Measurements from ENCODE around the gene TCEAL7. TPM values are rescaled to one million over a fixed set of nuclear protein-coding genes. Genes with fewer than 3 reads are reported as not detected.
A peak's percentile ranks its signal among the peaks of the same experiment; 100 is the strongest.

Gene TCEAL7
- total RNA-seq, 1 donor from 2014 or later: 1.2 TPM

GRCh38 chrX:103369479-103369878 is 39.4 kb downstream of the TCEAL7 start:
- DNase-seq: no peak

DNA sequence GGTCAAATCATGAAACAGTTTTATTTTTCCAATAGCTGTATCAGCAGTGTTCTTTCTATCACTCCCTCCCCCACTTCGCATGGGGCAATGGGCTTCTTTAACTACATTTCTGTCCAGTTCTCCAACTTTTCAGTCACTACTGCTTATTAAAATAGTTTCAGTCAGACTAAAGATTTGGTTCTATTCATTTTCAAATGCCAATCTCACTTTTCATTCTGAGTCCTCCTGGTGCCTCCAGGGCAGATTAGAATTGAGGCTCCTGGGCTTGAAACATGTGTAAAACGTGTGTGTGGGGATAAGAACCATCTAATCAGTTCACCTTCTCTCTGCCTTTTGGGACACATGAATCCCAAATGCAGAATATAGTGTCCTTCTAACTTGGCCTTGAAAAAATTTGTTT is 42.8 kb downstream of the TCEAL7 start:
- DNase-seq: no peak

DNA sequence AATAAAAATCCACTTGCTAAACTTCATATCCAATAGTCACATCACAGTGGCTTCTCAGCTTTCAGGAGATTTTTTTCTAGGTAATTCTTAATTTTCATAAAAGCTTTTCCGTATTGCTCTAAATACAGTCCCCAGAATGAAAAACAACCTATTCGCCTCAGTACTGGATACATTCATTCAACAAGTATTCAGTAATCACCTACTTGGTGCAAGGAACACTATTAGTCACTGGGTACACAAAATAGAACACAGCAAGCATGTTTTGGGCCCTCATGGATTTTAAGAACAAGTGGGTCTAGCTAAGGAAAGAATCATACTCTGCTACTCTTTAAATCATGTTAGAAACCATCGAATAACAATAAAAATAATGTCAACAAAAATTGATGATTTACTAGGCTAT is 43.5 kb downstream of the TCEAL7 start:
- DNase-seq: no peak

- peak; percentile 70 for DNase-seq
Observed at GRCh38 chrX:103376118-103376978, 46.3 kb downstream of the TCEAL7 start, which contains the start of gene BEX3. Gene BEX3 (plus strand): TSS chrX:103376538. CDS start chrX:103377522, 984 bp downstream.

GRCh38 chrX:103376979-103377324 is 46.9 kb downstream of the TCEAL7 start:
- DNase-seq: peak; percentile 47

GRCh38 chrX:103378990-103379389 is 49.0 kb downstream of the TCEAL7 start:
- DNase-seq: no peak

Other genes with a start within 250 kb of the TCEAL7 start
- gene NXF3, start 237.1 kb upstream of the TCEAL7 start, total RNA-seq: not detected in 2 replicates
- 24.9 and 26.2 TPM in 2 replicates for gene BEX4, start 115.1 kb upstream of the TCEAL7 start, total RNA-seq
- 81.3 and 90.5 TPM in 2 replicates for gene TCEAL8, start 75.1 kb upstream of the TCEAL7 start, total RNA-seq
- gene TCEAL5, start 53.5 kb upstream of the TCEAL7 start, total RNA-seq: not detected in 2 replicates
- 0.56 and 0.68 TPM in 2 replicates for gene BEX2, start 19.2 kb upstream of the TCEAL7 start, total RNA-seq
- gene TCEAL9, start 26.3 kb downstream of the TCEAL7 start, total RNA-seq: 112 and 140 TPM in 2 replicates
- 258 and 269 TPM in 2 replicates for gene BEX3, start 46.3 kb downstream of the TCEAL7 start, total RNA-seq
- gene RAB40A, start 189.2 kb downstream of the TCEAL7 start, total RNA-seq: 0.05 TPM in 1 of 2 replicates, not detected in the other

Measured in dermis blood vessel endothelial cell (primary cell).